Measurements from ENCODE around the gene TERT.

TERT gene

DNA sequence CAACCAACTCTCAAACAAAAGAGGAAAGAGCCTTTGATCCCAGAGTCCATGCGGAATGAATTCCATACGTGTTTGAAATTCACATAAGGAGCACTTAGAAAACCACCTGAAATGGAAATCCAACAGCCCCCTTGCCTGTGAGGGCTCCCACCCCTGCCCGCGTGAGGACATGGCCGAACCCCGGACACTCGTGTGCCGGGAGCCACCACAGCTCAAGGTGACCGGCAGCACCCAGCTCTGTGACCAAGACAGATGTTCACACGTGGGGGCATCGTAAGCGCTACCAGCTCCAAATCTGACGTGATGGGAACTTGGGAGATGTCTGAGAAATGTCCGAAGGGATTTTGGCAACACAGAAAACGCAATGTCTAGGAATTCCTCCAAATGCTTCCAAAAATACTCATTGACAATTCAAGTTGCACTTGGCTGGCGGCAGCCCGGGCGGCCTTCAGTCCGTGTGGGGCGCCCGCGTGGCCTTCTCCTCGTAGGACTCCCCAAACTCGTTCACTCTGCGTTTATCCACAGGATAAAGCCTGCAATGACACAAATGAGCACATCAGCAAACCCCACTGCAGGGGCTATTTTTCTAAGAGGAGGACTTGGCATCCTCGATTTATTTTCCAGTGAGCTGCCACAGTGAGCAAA lies 23.2 kb upstream of the TERT start:
- no peak for FAIRE-seq

- FAIRE-seq: no peak
Measured at GRCh38 chr5:1316588-1317340, 21.9 kb upstream of the TERT start.

GRCh38 chr5:1315709-1316587 lies 21.1 kb upstream of the TERT start:
- FAIRE-seq: no peak

GRCh38 chr5:1315018-1315708 lies 20.3 kb upstream of the TERT start:
- FAIRE-seq: no peak

GRCh38 chr5:1314564-1314982 lies 19.7 kb upstream of the TERT start:
- no peak for FAIRE-seq

GRCh38 chr5:1312993-1313833 lies 18.3 kb upstream of the TERT start:
- FAIRE-seq: no peak

DNA sequence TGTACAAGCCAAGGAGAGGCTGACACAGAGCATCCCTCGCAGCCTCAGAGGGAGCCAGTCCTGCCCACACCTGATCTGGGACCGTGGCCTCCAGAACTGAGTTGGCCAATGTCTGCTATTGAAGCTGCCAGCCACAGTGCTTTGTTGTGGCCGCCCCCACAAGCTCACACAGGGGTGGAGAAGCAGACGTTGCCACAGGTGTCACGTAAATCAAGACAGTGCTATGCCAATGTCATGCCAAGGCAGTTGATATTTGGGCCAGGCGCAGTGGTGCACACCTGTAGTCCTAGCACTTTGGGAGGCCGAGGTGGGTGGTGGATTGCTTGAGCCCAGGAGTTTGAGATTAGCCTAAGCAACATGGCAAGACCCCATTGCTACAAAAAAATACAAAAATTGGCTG lies 17.3 kb upstream of the TERT start:
- no peak for FAIRE-seq

- no peak for FAIRE-seq
Measured at GRCh38 chr5:1311439-1312055, 16.7 kb upstream of the TERT start.

DNA sequence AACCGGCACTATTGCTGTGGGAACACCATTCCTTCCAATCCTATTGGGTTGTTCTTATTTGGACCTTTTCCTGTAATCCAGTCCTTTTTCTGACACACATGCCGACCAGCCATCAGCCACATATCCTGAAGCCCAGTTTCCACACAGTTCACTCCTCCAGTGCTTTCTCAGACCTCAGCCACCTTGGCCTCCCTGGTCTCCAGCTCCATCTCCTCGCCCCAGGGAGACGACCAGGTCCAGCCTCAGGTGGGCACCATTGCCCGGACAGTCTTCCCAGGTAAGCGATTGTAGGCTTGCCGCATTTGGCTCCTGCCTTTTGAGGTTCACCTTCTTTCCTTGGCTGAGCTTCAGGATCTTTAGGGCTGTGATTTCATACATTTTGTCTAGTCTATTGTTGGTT lies 15.2 kb upstream of the TERT start:
- no peak for FAIRE-seq

DNA sequence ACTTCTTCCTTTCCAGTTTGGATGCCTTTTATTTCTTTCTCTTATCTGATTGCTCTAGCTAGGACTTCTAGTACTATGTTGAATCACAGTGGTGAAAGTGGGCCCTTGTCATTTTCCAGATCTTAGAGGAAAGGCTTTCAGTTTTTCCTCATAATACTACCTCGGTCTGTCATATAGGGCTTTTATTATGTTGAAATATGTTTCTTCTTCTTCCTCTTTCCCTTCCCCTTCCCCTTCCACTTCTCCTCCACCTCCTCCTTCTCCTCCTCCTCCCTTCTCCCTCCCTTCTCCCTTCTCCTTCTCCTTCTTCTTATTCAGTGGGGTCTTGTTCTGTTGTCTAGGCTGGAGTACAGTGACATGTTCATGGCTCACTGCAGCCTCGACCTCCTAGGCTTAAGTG lies 9.2 kb upstream of the TERT start:
- no peak for FAIRE-seq

DNA sequence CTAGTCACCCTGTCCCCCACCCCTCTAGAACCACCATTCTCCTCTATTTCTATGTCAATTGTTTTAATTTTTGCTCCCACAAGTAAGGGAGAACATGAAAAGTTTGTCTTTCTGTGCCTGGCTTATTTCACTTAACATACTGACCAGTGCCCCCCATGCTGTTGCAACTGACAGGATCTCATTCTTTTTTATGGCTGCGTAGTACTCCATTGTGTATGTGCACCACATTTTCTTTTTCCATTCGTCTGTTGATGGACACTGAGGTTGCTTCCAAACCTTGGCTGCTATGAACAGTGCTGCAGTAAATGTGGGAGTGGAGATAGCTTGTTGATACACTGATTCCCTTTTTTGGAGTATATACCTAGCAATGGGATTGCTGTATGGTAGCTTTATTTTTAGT lies 7.4 kb upstream of the TERT start:
- FAIRE-seq: no peak

DNA sequence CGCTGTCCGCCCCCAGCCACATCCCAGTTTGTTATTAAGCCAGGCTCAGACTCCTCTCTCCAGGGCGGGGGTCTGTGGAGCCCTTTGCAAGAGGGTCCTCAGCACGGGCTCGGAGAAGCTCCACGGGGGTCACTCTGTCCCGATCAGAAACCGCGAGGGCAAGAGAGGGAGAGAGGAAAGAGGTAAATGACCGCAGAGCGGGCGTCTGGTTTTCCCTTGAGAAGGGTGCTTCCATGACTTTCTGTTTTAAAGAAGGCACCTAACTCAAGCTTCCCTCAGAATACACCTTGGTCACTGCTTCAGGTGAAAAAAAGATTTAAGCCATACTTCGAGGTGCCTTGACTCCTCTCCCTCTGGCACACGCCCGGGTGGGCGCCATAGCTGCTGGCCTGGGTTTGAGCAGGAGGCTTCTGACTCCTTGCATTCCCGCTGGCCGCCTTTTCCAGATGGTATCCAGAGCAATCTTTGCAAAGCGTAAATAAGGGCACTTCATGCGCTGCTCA lies 5.8 kb upstream of the TERT start:
- FAIRE-seq: no peak

DNA sequence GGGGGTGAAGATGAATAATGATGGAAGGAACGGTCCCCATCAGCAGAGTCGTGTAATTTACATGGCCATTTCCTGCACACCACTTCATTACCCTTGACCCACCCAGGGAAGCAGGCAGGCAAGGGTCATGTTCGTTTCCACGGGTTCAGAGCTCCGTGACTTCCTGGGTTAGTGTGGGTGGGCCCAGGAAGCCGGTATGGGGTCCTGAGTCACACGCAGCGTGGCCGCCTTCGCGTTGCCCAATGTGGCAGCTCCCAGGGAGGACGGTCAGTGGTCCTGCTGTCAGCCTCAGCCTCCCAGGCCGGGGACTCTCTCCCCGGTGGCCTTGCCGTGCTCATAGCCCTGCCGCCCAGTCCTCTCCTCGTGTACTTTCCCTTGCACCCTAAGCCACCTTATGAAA lies 5.1 kb upstream of the TERT start:
- FAIRE-seq: no peak

DNA sequence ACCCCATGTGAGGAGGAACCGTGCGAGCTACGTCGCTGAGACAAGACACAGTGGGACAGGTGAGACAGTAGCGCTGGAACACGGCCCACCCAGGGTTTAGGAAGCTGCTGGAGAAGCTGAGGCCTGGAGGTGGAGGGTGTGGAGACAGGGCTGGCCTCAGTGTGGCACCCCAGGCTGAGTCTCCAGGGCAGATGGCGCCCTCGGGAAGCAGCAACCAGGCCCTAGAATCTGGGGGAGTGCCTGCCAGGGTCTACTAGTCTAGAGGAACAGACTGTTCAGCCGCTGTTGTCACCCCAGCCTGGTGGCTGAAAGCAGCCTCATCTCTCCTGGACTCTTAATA lies 4.6 kb upstream of the TERT start:
- FAIRE-seq: no peak

GRCh38 chr5:1298723-1299510 lies 4.0 kb upstream of the TERT start:
- no peak for FAIRE-seq

DNA sequence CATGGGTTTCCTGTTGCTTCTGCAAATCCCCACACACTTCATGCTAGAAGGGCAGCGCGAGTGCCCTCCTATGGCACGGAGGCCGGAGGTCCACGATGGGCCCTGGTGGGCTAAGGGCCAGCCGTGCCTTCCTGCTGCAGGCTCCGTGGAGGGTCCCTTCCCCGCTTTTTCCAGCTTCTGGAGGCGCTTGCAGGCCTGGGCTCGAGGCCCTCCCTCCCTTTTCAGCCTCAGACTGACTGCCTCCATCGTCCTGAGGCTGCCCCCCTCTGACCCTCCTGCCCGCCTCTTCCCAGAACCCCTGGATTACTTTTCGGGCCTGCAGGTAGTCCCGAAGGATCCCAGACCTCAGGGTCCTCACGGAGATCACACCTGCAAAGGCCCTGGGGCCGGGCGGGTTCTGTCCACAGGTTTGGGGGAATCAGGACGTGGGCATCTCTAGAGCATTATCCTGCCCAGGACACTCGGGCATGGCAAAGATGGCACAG lies 3.2 kb upstream of the TERT start:
- FAIRE-seq: no peak

DNA sequence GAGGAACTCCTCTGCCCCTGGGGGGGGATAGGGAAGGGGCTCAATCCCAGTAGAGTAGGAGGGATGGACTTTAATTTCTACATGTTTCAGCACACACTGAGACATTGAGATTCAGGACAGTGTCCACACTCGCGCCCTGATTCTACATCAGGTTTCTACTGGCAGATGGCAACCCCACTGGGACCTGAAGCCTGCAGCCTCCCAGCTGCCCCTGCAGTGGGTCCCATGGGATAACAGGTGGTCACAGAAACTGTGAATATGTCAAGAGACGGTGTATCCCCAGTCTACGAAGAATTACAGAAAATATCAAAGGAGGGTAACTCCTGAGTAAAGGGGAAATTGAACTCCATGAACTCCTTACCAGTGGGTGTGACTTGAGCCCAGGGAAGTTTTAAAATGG lies 2.4 kb upstream of the TERT start:
- no peak for FAIRE-seq

GRCh38 chr5:1295650-1296037 lies 776 bp upstream of the TERT start:
- FAIRE-seq: no peak

DNA sequence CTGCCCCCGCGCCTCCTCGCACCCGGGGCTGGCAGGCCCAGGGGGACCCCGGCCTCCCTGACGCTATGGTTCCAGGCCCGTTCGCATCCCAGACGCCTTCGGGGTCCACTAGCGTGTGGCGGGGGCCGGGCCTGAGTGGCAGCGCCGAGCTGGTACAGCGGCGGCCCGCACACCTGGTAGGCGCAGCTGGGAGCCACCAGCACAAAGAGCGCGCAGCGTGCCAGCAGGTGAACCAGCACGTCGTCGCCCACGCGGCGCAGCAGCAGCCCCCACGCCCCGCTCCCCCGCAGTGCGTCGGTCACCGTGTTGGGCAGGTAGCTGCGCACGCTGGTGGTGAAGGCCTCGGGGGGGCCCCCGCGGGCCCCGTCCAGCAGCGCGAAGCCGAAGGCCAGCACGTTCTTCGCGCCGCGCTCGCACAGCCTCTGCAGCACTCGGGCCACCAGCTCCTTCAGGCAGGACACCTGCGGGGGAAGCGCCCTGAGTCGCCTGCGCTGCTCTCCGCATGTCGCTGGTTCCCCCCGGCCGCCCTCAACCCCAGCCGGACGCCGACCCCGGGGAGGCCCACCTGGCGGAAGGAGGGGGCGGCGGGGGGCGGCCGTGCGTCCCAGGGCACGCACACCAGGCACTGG lies 548 bp downstream of the TERT start:
- FAIRE-seq: no peak

Measured in TTC549 (cell line).